Endometrium (tissue), 2 donors: ENCODE measurements around the gene CCNI.

Source experiments
- FAIRE-seq: peaks from 2 replicates; lab custom pipeline; 2012; peaks lifted over from hg19 to GRCh38; lab: Jason Lieb, UNC
- donor health status: control.
- donor health status: control.

The CCNI gene

GRCh38 chr4:77002321-77003107, 73.3 kb downstream of the CCNI start:
- no peak for FAIRE-seq

- no peak for FAIRE-seq
Observed at GRCh38 chr4:77001907-77002306, 73.9 kb downstream of the CCNI start.

GRCh38 chr4:76998251-76998901, 77.4 kb downstream of the CCNI start:
- no peak for FAIRE-seq

- no peak for FAIRE-seq
Observed at GRCh38 chr4:76997532-76997931, 78.3 kb downstream of the CCNI start.
